ENCODE data around the gene C14orf132. TPM values are rescaled to one million over a fixed set of nuclear protein-coding genes. Genes with fewer than 3 reads are reported as not detected.

C14orf132 gene
- total and polyA plus RNA-seq, 2 of the 4 experiments (the other 2 are of a cell fraction), result 6.3 to 13.5 TPM

DNA sequence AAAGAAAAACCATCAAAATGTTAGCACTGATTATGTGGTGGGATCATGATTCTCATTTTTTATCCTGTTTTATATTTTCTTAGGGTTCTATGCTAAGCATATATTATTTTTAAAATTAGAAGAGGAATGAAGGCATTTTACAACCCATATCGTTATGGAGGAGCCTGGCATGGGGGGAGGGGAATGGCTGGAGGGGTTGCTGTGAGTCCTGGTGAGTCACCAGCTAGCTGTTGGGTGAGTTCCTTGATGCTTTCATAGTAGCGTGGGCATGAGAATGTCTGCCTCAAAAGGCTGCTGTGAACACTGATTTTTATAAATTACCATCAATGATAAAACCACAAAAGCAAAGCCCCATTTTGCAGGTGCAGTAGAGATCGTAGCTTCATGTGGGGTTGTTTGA lies 46.9 kb downstream of the C14orf132 start:
- Histone ChIP-seq H3K4me2 (ENCODE audit: low read depth, low read length) (no peak overlapping the region), H4K91ac (ENCODE audit: insufficient read depth, low read depth, low read length) (no peak overlapping the region), H2AK5ac (ENCODE audit: low read depth, low read length) (no peak overlapping the region), H2BK20ac (ENCODE audit: low read depth, low read length) (no peak overlapping the region), H3K27ac (ENCODE audit: insufficient read depth, low read length) (no peak overlapping the region), H3K9me1 (ENCODE audit: insufficient read depth, low read length) (peaks cover 12% of the 10 kb centered on the region), H3K4me1 (ENCODE audit: control insufficient read depth, insufficient read depth, low read length) (peaks cover 9% of the 10 kb centered on the region), H3K9ac (ENCODE audit: low read depth, low read length) (no peak overlapping the region), H4K8ac (ENCODE audit: low read depth in 2 of 2, low read length in 2 of 2) (no peak overlapping the region), H2BK15ac (ENCODE audit: low read depth, low read length) (no peak overlapping the region), H2BK5ac (ENCODE audit: low read depth, low read length, poor library complexity, severe bottlenecking) (no peak overlapping the region), H3K56ac (ENCODE audit: extremely low read depth, insufficient read depth, low read length) (no peak overlapping the region), H4K20me1 (ENCODE audit: insufficient read depth, low read length) (no peaks in the 10 kb centered on the region), H3K4ac (ENCODE audit: low read depth, low read length) (peak overlapping the region; percentile 62; the same call in 1 of the 2 replicates), H2BK120ac (ENCODE audit: low read depth, low read length) (no peak overlapping the region), H2AFZ (replicated peaks; ENCODE audit: low read length, poor library complexity) (peak overlapping the region; percentile 46), H3K4me3 (ENCODE audit: insufficient read depth, low read depth, low read length) (no peak overlapping the region), H2AK9ac (replicated peaks; ENCODE audit: low read depth, low read length, poor library complexity) (no peak overlapping the region), H3K14ac (replicated peaks; ENCODE audit: low read depth, low read length) (0 out of 2 replicates have a peak overlapping the region, but pooled peaks have one; percentile 24), H3K18ac (ENCODE audit: low read depth, low read length) (no peak overlapping the region), H3K27me3 (ENCODE audit: control insufficient read depth, insufficient read depth, low read length) (no peaks in the 10 kb centered on the region), H3K9me3 (ENCODE audit: control insufficient read depth, insufficient read depth, low read length) (no peaks in the 10 kb centered on the region), H3K79me1 (ENCODE audit: low read depth in 1 of 2, low read length in 2 of 2) (peaks cover 9 to 38% of the 10 kb centered on the region in 2 experiments; a peak in 2 of 4 replicates), H3K23ac (ENCODE audit: low read depth, low read length) (no peak overlapping the region), H4K5ac (ENCODE audit: low read depth, low read length) (no peak overlapping the region), H3K36me3 (ENCODE audit: control insufficient read depth, insufficient read depth, low read length) (peaks cover 30% of the 10 kb centered on the region)
- TF ChIP-seq RAD21 (IDR thresholded peaks at IDR 0.05; ENCODE audit: low read length) (no peak; the same call in 1 of the 2 replicates), RCOR1 (IDR thresholded peaks at IDR 0.05; ENCODE audit: insufficient replicate concordance, low read length) (peak; percentile 68), MAZ (IDR thresholded peaks at IDR 0.05; ENCODE audit: borderline replicate concordance, low read depth, low read length) (0 out of 2 replicates have a peak, but pooled peaks have one; percentile 25), SMC3 (IDR thresholded peaks at IDR 0.05; ENCODE audit: low read depth, low read length) (no peak), BHLHE40 (IDR thresholded peaks at IDR 0.05; ENCODE audit: low read depth, low read length) (peak; percentile 39; the same call in 1 of the 2 replicates), FOS (IDR thresholded peaks at IDR 0.05; ENCODE audit: low read depth, low read length) (peak; percentile 86), CHD1 (IDR thresholded peaks at IDR 0.05; ENCODE audit: low read depth, low read length) (no peak), MXI1 (IDR thresholded peaks at IDR 0.05; ENCODE audit: borderline replicate concordance, low read depth, low read length) (no peak)
- TF ChIP-seq, protein P1, sequence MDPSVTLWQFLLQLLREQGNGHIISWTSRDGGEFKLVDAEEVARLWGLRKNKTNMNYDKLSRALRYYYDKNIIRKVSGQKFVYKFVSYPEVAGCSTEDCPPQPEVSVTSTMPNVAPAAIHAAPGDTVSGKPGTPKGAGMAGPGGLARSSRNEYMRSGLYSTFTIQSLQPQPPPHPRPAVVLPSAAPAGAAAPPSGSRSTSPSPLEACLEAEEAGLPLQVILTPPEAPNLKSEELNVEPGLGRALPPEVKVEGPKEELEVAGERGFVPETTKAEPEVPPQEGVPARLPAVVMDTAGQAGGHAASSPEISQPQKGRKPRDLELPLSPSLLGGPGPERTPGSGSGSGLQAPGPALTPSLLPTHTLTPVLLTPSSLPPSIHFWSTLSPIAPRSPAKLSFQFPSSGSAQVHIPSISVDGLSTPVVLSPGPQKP (IDR thresholded peaks at IDR 0.05; ENCODE audit: borderline replicate concordance, low read depth, low read length), result no peak
- DNase-seq, result peak; percentile 86
- dilution Hi-C loops (cut with HindIII; ENCODE audit: low sequenced_read_pairs, unreplicated experiment), result no loop called here
- ATAC-seq (ENCODE audit: low read depth), result peak; percentile 86
- no TSS peak for BruUV-seq (replicated peaks)
- in situ Hi-C loops (cut with MboI; ENCODE audit: low sequenced_read_pairs), result no loop called here
- intact Hi-C loops (cut with micrococcal nuclease), result no loop called here
- ChIA-PET POLR2A (ENCODE audit: unreplicated experiment) (no interaction called here), CTCF (interaction anchor here (1.0 kb wide), 1 partner anchor 644 kb away, joined by 3 read pairs; no protein-coding TSS in a partner anchor)
- WGBS, 2 experiments (ENCODE audit: extremely low coverage in 2 of 2, insufficient read length in 1 of 2), result no CpG with 5 or more reads among the region's 3 CpGs
